Gastrocnemius medialis (tissue), 4 donors: ENCODE results near the gene COL20A1.

Source experiments
- CTCF ChIP-seq, 5 experiments: fragments of 450-650 bp in 3 of 5; fragments of 200-600 bp in 2 of 5; sonication (generic) in 2 of 5; IDR thresholded peaks in 4 of 5; conservative IDR thresholded peaks in 1 of 5; 1 replicate in 4 of 5; 2 replicates in 1 of 5; pipeline ENCODE4 v1.5.1; 2016 to 2019; ENCODE audit warnings: antibody characterized with exemption in 5 of 5, mild to moderate bottlenecking in 3 of 5, moderate library complexity in 3 of 5
- POLR2A ChIP-seq, 2 donors: fragments of 450-650 bp; IDR thresholded peaks; one replicate each; pipeline ENCODE4 v1.6.1; 2017; ENCODE audit warnings: antibody characterized with exemption in 2 of 2, mild to moderate bottlenecking in 2 of 2, moderate library complexity in 2 of 2

GRCh38 chr20:63256954-63257353 lies 36.0 kb upstream of the COL20A1 start:
- TF ChIP-seq POLR2A (IDR thresholded peaks at IDR 0.05) (no peak), CTCF (IDR thresholded peaks at IDR 0.05 in 4 of 5, conservative IDR thresholded peaks at IDR 0.05 in 1 of 5) (no peak)
